Measurements from ENCODE around the gene SFR1. TPM values are rescaled to one million over a fixed set of nuclear protein-coding genes. Genes with fewer than 3 reads are reported as not detected.

SFR1 gene
- total and polyA plus RNA-seq, 4 donors: 0.83 to 5.5 (median 1.6) TPM

- Histone ChIP-seq H3K4me3 (ENCODE audit: low read depth in 1 of 3, low read length in 3 of 3) (peak overlapping the region; percentile 53 to 98 (median 93)), H3K4me1 (ENCODE audit: control insufficient read depth in 4 of 4, insufficient read depth in 4 of 4, low read length in 3 of 4) (peaks cover 0 to 7% (median 4%) of the 10 kb centered on the region in 4 donors), H3K27ac (ENCODE audit: low read depth in 1 of 2, low read length in 2 of 2) (peak overlapping the region; percentile 84 to 100), H3K9ac (ENCODE audit: low read depth in 1 of 2, low read length in 2 of 2) (peak overlapping the region; percentile 80 to 95), H3K36me3 (ENCODE audit: control insufficient read depth in 4 of 4, insufficient read depth in 3 of 4, low read depth in 1 of 4, low read length in 3 of 4) (no peaks in the 10 kb centered on the region), H3K27me3 (ENCODE audit: control insufficient read depth in 4 of 4, insufficient read depth in 4 of 4, low read length in 3 of 4) (no peaks in the 10 kb centered on the region), H3K9me3 (ENCODE audit: control insufficient read depth in 4 of 4, low read length in 3 of 4) (no peaks in the 10 kb centered on the region)
- DNase-seq (ENCODE audit: low spot score): no peak
- peak in 1 of 2 donors; percentile 5 for TF ChIP-seq JUND (IDR thresholded peaks at IDR 0.05)
- TF ChIP-seq, protein P1, sequence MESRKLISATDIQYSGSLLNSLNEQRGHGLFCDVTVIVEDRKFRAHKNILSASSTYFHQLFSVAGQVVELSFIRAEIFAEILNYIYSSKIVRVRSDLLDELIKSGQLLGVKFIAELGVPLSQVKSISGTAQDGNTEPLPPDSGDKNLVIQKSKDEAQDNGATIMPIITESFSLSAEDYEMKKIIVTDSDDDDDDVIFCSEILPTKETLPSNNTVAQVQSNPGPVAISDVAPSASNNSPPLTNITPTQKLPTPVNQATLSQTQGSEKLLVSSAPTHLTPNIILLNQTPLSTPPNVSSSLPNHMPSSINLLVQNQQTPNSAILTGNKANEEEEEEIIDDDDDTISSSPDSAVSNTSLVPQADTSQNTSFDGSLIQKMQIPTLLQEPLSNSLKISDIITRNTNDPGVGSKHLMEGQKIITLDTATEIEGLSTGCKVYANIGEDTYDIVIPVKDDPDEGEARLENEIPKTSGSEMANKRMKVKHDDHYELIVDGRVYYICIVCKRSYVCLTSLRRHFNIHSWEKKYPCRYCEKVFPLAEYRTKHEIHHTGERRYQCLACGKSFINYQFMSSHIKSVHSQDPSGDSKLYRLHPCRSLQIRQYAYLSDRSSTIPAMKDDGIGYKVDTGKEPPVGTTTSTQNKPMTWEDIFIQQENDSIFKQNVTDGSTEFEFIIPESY (IDR thresholded peaks at IDR 0.05): no peak
- 20% methylated on average over 23 of the region's 23 CpGs for whole genome bisulfite sequencing
Measured at GRCh38 chr10:104122225-104123107, 495 bp downstream of the SFR1 start.

DNA sequence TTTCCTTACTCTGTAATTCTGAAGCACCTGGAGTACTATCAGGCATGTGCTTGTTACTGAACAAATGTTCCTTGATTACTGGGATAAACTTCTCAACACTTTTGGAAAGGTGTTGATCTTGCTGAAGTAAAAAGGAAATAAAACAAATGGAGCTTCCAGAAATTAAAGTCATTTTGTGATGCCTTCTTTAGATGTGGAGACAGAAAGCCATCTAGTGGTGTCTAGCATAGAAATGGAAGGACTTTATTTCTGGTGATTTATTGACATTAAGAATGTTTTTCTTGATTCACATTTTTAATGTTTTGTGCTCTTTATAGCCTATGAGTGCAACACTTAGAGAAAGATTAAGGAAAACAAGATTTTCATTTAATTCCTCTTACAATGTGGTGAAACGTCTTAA lies 1.4 kb downstream of the SFR1 start:
- TF ChIP-seq ATF3 (IDR thresholded peaks at IDR 0.05) (no peak), RAD21 (IDR thresholded peaks at IDR 0.05) (peak; percentile 70 to 78), TAF1 (conservative IDR thresholded peaks at IDR 0.05) (peak; percentile 17)
- TF ChIP-seq, protein P2, sequence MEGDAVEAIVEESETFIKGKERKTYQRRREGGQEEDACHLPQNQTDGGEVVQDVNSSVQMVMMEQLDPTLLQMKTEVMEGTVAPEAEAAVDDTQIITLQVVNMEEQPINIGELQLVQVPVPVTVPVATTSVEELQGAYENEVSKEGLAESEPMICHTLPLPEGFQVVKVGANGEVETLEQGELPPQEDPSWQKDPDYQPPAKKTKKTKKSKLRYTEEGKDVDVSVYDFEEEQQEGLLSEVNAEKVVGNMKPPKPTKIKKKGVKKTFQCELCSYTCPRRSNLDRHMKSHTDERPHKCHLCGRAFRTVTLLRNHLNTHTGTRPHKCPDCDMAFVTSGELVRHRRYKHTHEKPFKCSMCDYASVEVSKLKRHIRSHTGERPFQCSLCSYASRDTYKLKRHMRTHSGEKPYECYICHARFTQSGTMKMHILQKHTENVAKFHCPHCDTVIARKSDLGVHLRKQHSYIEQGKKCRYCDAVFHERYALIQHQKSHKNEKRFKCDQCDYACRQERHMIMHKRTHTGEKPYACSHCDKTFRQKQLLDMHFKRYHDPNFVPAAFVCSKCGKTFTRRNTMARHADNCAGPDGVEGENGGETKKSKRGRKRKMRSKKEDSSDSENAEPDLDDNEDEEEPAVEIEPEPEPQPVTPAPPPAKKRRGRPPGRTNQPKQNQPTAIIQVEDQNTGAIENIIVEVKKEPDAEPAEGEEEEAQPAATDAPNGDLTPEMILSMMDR (IDR thresholded peaks at IDR 0.05; ENCODE audit: low read depth, low read length, missing input control): peak; percentile 35
- H3K4me1 ChIP-seq (ENCODE audit: control insufficient read depth in 4 of 4, insufficient read depth in 4 of 4, low read length in 3 of 4): peaks cover 0 to 7% (median 4%) of the 10 kb centered on the region in 4 donors
- H3K9me3 ChIP-seq (ENCODE audit: control insufficient read depth in 4 of 4, low read length in 3 of 4): no peaks in the 10 kb centered on the region
- no peak overlapping the region for H3K27ac ChIP-seq (ENCODE audit: low read depth in 1 of 2, low read length in 2 of 2)
- 77% methylated on average over 1 of the region's 1 CpG for WGBS
- no peak for DNase-seq (ENCODE audit: low spot score)
- no peak overlapping the region for H3K9ac ChIP-seq (ENCODE audit: low read depth in 1 of 2, low read length in 2 of 2)
- no peak overlapping the region for H3K4me3 ChIP-seq (ENCODE audit: low read depth in 1 of 3, low read length in 3 of 3)
- no peaks in the 10 kb centered on the region for H3K36me3 ChIP-seq (ENCODE audit: control insufficient read depth in 4 of 4, insufficient read depth in 3 of 4, low read depth in 1 of 4, low read length in 3 of 4)
- no peaks in the 10 kb centered on the region for H3K27me3 ChIP-seq (ENCODE audit: control insufficient read depth in 4 of 4, insufficient read depth in 4 of 4, low read length in 3 of 4)

DNA sequence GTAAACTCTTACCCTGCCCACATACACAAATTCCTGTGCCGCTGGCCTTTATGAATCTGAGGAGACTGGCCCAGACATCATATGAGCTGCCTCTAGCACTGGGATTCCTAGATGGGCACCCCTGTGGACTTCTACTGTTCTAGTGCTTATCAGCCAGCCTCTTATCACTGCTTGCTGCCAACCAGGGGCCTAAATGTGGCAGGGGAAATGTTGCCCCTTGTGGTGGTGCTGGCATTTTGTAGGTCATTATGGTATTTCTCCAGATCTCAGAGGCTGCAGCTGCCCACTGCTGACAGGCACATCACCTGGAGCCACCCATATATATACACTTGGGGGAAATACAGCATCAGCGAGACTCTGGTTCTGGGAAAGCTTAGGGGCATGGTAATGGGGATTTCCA lies 5.4 kb downstream of the SFR1 start:
- no peaks in the 10 kb centered on the region for H3K27me3 ChIP-seq (ENCODE audit: control insufficient read depth in 4 of 4, insufficient read depth in 4 of 4, low read length in 3 of 4)
- TF ChIP-seq, protein P2 (IDR thresholded peaks at IDR 0.05; ENCODE audit: low read depth, low read length, missing input control): peak; percentile 16
- TF ChIP-seq RAD21 (IDR thresholded peaks at IDR 0.05): peak in 1 of 2 donors; percentile 31
- no peak for TF ChIP-seq MAX (IDR thresholded peaks at IDR 0.05)
- no peak overlapping the region for H3K9ac ChIP-seq (ENCODE audit: low read depth in 1 of 2, low read length in 2 of 2)
- H3K4me1 ChIP-seq (ENCODE audit: control insufficient read depth in 4 of 4, insufficient read depth in 4 of 4, low read length in 3 of 4): peaks cover 0 to 3% (median 1%) of the 10 kb centered on the region in 4 donors
- no peak overlapping the region for H3K27ac ChIP-seq (ENCODE audit: low read depth in 1 of 2, low read length in 2 of 2)
- H3K9me3 ChIP-seq (ENCODE audit: control insufficient read depth in 4 of 4, low read length in 3 of 4): no peaks in the 10 kb centered on the region
- DNase-seq (ENCODE audit: low spot score): no peak
- 96% methylated on average over 2 of the region's 2 CpGs for WGBS
- no peaks in the 10 kb centered on the region for H3K36me3 ChIP-seq (ENCODE audit: control insufficient read depth in 4 of 4, insufficient read depth in 3 of 4, low read depth in 1 of 4, low read length in 3 of 4)
- no peak overlapping the region for H3K4me3 ChIP-seq (ENCODE audit: low read depth in 1 of 3, low read length in 3 of 3)
